Fibroblast of villous mesenchyme (primary cell): Measurements from ENCODE around the gene SCN1A. TPM values are rescaled to one million over a fixed set of nuclear protein-coding genes. Genes with fewer than 3 reads are reported as not detected.

Source experiments
- DNase-seq: peaks from one replicate; pipeline ENCODE4 v3.0.0-alpha.2; 2010; ENCODE audit warnings: low read depth
- H3K4me3 ChIP-seq: 2 replicates; pipeline ENCODE4 v1.5.1; 2011; ENCODE audit warnings: low read depth, mild to moderate bottlenecking, low read length
- total RNA-seq: library from RNA; depleted of rRNA; stranded (reverse); fragments of >200 nt; gene quantifications from 2 replicates; pipeline ENCODE4 v1.2.3, GENCODE V29; 2012
- TF ChIP-seq, protein P1 (sequence below): IDR thresholded peaks from 2 replicates; pipeline ENCODE4 v1.5.1; 2012; ENCODE audit warnings: low read depth, mild to moderate bottlenecking, low read length; ENCODE audit not compliant: insufficient read depth

Gene SCN1A
- total RNA-seq = under 0.01 TPM in 1 of 2 replicates, not detected in the other

DNA sequence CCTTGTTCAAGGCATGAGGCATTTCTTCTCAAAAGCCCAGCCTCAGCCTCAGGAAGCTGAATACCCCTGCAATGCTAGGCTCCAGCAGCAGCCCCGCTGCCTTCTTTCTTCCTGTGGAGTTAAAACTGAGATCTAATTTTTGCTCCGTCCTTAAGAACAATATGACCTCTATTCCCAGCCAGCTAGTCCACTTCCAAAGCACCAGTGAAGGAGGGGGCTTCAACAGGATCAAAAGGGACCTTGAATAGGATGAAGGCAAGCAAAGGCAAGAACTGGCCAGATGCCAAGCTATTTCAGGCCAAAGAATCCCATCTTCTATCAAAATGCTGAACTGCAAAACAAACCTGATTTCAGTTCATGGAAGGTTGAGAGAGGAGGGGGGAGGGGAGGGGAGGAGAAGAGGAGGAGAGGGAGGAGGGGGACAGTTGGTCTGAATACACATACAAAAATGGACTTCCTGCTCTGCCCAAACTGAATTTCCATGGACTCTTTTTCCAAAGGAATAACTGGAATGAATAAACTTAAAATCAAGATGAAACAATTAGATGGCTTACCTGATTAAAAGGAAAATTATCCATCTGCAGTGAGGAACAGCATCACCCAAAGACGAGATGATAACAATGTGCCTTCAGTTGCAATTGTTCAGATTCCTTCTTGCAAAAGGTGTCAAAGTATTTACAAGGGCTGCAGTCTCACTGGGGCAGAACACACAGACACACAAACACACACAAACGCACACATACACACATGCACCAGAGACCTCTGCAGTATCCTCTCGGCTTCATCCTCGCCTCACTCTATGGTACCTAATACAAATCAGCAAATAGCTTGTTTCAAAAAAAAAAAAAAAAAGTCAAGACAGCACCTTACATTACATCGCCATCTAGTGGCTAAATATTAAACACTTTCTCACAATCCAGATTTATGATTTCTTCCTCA, at the start of gene SCN1A:
Gene SCN1A, minus strand, starts transcription at position 804 of the 939 bp plus-strand sequence. CDS start 54,399 bp downstream, outside the sequence.
- TF ChIP-seq, protein P1, sequence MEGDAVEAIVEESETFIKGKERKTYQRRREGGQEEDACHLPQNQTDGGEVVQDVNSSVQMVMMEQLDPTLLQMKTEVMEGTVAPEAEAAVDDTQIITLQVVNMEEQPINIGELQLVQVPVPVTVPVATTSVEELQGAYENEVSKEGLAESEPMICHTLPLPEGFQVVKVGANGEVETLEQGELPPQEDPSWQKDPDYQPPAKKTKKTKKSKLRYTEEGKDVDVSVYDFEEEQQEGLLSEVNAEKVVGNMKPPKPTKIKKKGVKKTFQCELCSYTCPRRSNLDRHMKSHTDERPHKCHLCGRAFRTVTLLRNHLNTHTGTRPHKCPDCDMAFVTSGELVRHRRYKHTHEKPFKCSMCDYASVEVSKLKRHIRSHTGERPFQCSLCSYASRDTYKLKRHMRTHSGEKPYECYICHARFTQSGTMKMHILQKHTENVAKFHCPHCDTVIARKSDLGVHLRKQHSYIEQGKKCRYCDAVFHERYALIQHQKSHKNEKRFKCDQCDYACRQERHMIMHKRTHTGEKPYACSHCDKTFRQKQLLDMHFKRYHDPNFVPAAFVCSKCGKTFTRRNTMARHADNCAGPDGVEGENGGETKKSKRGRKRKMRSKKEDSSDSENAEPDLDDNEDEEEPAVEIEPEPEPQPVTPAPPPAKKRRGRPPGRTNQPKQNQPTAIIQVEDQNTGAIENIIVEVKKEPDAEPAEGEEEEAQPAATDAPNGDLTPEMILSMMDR = peak; percentile 54
- DNase-seq = peak; percentile 40
- no peak within 1 kb of the TSS for H3K4me3 ChIP-seq

DNA sequence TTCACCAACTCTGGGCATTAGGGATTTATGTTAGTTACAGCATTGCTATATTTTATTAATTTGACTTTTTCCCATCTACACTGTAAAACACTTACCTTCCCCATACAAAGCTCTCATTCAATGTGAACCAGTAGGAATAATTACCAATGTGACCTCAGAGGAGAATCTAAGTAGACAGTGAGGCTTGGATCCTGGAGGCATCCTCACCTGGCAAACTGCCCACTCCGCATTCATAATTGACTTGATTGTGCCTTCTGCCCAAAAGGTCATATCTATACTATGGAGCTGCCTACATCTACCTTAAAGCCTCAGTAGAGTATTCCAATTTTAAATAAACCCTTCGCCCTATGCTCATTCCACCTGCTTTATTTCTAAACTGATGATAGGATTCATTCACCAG, 45.4 kb upstream of the SCN1A start:
- H3K4me3 ChIP-seq = no peak overlapping the region
- TF ChIP-seq, protein P1 = no peak
- no peak for DNase-seq

DNA sequence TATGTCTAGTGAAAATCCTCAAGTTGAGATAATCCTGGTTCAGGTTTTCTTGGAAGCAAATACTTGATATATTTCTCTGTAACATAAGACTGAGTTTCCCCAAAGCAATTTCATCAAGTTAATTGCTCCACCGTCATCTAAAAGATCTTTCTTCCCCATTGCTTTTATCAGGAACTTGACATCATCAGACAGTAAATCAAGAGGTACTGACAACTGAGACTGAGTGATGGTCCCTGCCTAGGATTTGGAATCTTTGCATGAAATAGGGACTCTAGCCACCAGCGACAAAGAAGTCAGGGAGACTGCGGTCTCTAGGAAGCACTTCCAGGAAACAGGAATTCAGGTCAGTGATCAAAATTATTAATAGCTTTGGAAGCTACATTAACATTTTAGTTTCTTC, 43.4 kb upstream of the SCN1A start:
- TF ChIP-seq, protein P1 = no peak
- H3K4me3 ChIP-seq = no peak overlapping the region
- DNase-seq = no peak

DNA sequence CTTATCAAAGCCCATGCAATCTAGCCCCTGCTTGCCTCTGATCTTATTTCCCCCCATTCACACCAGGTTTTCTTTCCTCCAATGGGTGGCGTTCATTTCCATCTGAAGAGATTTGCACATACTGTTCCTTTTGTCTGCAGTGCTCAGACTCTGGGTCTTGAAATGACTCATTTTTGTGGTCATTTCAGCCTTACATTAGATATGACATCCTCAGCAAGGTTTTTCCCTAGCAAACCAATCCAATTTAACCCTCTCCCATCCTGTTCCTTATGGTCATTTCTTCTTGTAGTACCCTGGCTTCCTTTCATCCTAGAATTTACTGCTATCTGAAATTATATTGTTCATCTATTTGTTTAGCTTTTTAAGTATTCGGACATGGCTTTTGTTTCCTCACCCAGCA, 42.5 kb upstream of the SCN1A start:
- TF ChIP-seq, protein P1 = no peak
- DNase-seq = no peak
- no peak overlapping the region for H3K4me3 ChIP-seq

DNA sequence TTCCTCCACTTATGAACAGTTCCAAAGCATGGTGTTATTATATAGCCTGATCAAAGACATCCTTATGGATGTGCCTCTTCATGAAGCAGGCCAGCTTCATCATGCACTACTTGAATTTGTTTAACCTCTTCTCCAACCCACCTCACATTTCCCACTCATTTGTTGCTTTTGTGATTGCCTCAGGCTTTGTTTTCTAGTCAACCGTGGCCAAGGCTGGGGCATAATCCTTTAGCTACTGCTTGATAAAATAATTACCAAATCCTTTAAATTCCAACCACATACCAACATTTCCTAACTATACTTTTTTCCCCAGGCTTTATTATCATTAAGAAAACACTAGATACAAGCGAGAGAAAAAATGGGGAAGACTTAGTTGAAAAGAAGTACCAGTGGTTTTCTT, 39.6 kb upstream of the SCN1A start:
- TF ChIP-seq, protein P1 = no peak
- DNase-seq = no peak
- no peak overlapping the region for H3K4me3 ChIP-seq

DNA sequence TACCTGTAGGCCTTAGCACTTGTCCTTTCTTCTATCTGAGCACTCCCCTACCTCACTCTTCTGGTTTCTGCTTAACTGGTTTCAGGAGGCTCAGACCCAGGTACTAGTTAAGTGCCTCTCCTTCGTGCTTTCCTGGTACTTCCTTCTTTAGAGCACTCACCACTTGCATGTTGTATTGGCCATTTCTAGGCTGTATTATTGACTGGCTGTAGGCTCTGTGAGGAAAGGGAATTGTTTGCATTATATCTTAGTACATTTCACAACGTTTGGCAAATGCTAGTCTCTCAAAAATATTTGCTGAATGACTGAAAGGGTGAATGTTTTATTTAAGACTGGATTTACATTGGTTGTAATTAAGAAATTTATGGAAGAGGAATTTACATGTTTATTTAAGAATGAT, 36.0 kb upstream of the SCN1A start:
- no peak for DNase-seq
- no peak overlapping the region for H3K4me3 ChIP-seq
- TF ChIP-seq, protein P1 = no peak
